Activated CD8-positive, alpha-beta memory T cell treated with anti-CD3 and anti-CD28 coated beads, Interleukin-2, amount 50 U/mL, for 24 hours (primary cell): ENCODE measurements around the gene SH2B2.
"Not testable (repeated sequence)": the region's sequence is repeated elsewhere in the genome, so short reads cannot be mapped to it uniquely, and the experiment has no call there.

ENCODE experiments used
- DNase-seq: peaks from one replicate; pipeline ENCODE4 v3.0.0-alpha.2; 2020; ENCODE audit errors: extremely low read depth

The SH2B2 gene

GRCh38 chr7:102305414-102306268 is 19.0 kb downstream of the SH2B2 start:
- no peak for DNase-seq

DNA sequence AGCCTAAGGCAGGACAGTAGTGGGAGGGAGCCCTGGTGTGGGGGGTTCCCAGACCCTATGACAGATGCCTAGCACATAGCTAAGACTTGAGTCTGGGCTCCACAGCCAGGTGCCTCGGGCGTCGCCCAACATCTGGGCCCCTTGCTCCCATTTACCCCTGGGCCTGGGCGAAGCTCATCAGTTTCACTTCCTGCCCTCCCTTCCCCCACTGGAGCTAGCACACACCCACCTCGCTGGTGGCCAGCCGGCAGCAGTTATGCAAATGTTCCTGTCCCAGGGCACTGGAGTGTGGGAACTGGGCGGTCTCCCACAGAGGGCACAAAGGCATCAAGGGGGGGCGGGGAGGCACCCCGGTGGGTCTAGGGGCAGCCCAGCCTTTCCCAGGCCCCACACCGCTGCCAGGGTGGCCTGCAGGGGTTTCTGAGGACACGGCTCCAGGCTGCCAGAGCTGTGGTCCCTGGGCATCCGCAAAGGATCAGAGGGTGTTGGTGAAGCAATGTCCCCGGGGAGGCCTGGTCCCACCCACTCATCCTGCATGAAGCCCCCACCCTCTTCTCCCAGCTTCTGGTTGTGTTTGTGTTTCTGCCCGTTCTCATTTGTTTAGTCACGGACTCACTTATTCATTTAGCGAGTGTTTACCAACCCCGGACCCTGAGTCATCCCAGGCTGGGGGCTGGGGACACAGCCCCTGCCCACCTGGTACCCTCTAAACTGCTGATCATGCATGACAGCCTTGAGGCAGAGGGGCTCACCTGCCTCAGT is 20.4 kb downstream of the SH2B2 start:
- no peak for DNase-seq

GRCh38 chr7:102310414-102310815 is 23.7 kb downstream of the SH2B2 start:
- no peak for DNase-seq

GRCh38 chr7:102312317-102312716 is 25.6 kb downstream of the SH2B2 start:
- no peak for DNase-seq

- DNase-seq: no peak
Observed at GRCh38 chr7:102313997-102314780, 27.5 kb downstream of the SH2B2 start.

- no peak for DNase-seq
Observed at GRCh38 chr7:102317231-102318059, 30.8 kb downstream of the SH2B2 start.

DNA sequence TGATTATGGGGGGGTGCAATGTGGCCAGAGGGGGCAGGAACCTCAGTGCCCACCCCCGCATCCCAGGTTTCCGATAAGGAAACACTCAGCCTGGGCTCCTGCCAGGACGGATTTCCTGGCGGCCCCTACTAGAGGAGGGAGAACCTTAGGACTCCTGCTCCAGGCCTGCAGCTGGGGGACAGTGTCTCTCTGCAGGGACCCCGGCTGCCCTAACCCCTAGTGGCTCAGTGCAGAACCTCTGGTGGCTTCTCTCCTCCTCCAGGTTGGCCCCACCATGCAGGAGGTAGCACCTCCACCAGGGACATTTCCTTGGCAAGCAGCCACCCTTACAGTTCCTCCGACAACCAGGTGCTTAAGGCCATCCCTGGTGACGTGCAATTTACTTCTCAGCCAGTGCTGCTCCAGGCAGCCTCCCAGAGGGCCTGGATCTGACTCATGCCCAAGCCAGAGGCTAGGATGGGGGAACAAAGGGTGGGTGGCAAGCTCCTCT is 31.9 kb downstream of the SH2B2 start:
- DNase-seq: no peak

- no peak for DNase-seq
Observed at GRCh38 chr7:102319671-102320070, 33.0 kb downstream of the SH2B2 start.

DNA sequence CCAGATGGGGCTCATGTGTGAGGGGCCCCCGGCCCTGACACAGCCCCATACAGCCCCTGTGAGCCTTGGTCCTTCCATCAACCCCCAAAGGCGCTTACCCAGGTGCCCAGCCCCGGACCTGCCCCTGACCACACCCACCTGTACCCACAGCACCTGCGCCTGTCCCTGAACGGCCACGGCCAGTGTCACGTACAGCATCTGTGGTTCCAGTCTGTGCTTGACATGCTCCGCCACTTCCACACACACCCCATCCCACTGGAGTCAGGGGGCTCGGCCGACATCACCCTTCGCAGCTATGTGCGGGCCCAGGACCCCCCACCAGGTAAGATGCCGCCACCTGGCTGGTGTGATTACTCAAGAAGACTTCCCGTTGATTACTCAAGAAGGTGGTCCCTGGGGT is 33.5 kb downstream of the SH2B2 start:
- no peak for DNase-seq

DNA sequence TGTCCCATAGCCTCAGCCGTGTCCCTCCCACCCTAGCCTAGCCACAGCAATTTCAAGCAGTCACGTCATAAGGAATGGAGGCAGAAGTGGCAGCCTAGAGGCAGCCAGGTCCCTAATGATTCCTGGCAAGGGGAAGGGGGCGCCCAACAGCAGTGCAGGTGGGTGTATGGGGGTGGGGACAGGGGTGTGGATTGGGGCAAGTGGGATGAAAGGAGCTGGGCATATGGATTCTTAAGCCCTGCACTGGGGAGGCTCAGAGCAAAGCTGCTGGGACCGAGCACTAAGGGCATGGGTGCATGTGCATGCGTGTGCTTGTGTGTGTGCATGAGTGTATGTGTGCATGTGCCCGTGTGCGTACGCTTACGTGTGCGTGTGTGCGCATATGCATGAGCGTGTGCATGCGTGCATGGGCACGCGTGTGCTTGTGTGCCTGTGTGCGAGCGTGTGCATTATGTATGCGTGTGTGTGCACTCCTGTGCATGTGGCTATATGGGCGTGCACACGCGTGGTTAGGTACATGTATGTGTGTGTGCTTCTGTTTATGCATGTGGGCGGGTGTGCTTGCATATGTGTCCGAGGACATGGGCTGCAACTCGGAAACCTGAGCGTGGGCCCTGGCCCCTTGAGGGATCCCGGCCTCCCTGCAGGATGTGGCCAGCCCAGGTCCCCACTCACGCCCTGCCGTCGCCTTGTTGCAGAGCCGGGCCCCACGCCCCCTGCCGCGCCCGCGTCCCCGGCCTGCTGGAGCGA is 34.1 kb downstream of the SH2B2 start:
- no peak for DNase-seq

DNA sequence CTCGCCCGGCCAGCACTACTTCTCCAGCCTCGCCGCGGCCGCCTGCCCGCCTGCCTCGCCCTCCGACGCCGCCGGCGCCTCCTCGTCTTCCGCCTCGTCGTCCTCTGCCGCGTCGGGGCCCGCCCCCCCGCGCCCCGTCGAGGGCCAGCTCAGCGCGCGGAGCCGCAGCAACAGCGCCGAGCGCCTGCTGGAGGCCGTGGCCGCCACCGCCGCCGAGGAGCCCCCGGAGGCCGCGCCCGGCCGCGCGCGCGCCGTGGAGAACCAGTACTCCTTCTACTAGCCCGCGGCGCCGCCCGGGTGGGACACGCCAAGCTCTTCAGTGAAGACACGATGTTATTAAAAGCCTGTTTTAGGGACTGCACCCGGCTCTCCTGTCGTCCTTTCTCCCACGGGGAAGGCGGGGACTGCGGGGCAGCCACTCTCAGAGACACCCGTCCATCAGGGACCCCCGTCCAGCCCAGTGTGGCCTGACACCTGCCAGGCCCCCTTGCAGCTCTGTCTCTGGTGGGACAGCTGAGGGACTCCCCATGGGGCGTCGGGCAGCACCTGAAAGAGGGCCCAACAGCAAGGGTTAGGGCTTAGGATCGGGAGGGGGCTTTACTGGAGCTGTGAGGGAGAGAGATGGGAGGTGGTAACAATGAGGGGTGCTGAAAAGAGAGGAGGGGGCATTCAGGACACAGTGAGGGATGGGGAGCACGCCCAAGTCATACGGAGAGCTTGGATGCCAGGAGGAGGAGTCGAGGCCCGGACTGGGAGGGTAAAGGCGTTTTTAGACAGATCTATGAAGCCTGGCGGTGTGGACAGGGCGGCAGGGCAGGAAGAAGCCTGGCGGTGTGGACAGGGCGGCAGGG is 34.9 kb downstream of the SH2B2 start:
- no peak for DNase-seq

DNA sequence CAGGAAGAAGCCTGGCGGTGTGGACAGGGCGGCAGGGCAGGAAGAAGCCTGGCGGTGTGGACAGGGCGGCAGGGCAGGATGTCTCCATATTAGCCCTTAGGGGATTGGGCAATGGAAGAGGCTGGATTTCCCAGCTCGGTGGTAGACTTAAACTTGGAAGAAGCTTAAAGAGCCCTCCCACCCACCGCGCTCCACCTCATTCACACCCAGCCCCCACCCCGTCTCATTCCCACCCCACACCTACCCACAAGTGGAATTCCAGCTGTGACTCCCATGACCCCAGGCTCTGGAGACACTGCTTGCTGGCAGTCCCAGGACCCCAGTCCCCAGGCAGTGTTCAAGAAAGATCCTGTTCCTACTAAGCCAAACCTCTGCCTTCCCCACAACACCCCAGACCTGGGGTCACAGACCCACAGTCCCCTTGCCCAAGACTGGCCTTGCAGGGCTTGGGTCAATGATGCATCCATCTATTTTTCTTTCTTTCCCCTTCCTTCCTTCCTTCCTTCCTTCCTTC is 35.6 kb downstream of the SH2B2 start:
- no peak for DNase-seq

DNA sequence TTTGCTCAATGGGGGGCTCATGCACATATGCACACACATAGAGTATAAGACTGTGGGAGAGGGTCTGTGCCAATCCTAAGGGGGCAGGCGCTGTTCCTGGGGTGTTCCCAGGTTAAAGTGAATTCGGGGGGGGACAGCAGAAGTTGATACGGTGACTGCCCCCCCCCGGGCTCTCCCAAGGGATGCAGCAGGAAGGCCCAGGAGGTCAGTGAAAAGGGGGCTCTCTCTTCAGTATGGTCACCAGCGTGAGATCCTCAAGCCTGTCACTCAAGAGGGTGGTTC is 37.2 kb downstream of the SH2B2 start:
- DNase-seq: no peak

GRCh38 chr7:102325106-102325505 is 38.4 kb downstream of the SH2B2 start:
- DNase-seq: not testable (repeated sequence)

DNA sequence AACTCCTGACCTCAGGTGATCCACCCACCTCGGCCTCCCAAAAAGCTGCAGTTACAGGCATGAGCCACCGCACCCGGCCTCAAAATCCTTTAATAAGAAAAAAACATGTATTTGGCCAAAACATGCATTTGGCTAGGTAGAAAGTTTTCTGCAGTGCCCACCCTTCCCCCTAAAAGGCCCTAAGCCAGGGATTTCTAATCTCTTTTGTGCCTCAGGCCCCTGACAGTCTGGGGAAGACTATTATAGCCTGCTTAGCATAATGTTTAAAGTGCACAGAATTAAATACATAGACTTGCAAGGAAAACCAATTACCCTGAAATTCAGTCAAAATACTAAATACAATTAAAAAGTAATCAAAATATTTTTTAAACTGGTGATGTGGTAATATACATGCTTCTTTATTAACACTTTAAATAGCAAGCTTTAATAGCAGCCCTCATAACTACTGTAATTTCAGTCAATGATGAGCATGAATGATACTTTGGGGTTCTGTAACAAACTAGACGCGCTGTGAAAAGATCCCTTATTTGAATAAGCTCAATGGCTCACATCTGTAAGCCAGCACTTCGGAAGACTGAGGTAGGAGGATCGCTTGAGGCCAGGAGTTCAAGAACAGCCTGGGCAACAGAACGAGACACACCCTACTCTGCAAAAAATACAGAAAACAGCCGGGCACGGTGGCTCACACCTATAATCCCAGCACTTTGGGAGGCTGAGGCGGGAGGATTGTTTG is 39.7 kb downstream of the SH2B2 start:
- no peak for DNase-seq

GRCh38 chr7:102327183-102327582 is 40.5 kb downstream of the SH2B2 start:
- DNase-seq: not testable (repeated sequence)

DNA sequence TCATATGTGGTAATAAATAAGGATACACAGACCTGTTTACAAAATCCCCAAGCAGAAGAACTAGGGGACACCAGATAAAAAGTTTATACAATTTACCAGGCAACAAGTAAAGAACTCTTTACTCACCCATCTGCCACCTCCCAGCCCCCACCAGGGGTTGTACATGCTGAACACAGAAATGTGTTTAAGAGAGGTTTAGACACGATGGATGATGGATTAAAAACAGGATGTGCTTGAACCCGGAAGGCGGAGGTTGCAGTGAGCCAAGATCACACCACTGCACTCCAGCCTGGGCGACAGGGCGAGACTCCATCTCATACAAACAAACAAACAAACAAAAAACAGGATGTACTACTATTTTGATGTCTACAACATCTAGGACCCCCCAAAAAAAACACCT is 42.2 kb downstream of the SH2B2 start:
- DNase-seq: not testable (repeated sequence)

- DNase-seq: not testable (repeated sequence)
Observed at GRCh38 chr7:102329366-102329765, 42.7 kb downstream of the SH2B2 start.
